Subcutaneous adipose tissue (tissue), 4 donors: ENCODE results near the gene BICC1. TPM values are rescaled to one million over a fixed set of nuclear protein-coding genes. Genes with fewer than 3 reads are reported as not detected.

Experiments
- CTCF ChIP-seq: fragments of 450-650 bp; IDR thresholded peaks from one replicate; pipeline ENCODE4 v1.5.1; 2016; ENCODE audit warnings: low read depth, mild to moderate bottlenecking, control low read depth, antibody characterized with exemption, moderate library complexity
- total RNA-seq, 4 donors: library from RNA; depleted of rRNA; stranded (reverse); fragments of >200 nt; gene quantifications; one replicate each; pipeline ENCODE4 v1.1.0, GENCODE V29; 2016

The BICC1 gene
- total RNA-seq, 4 donors from 2014 or later: 17.9 to 26.0 (median 23.0) TPM

- TF ChIP-seq CTCF: no peak
Measured at GRCh38 chr10:58577437-58577777, 64.7 kb downstream of the BICC1 start.

- TF ChIP-seq CTCF: no peak
Measured at GRCh38 chr10:58578366-58578765, 65.7 kb downstream of the BICC1 start.

- TF ChIP-seq CTCF: no peak
Measured at GRCh38 chr10:58579011-58579655, 66.5 kb downstream of the BICC1 start.

- TF ChIP-seq CTCF: no peak
Measured at GRCh38 chr10:58582045-58582444, 69.4 kb downstream of the BICC1 start.

- no peak for TF ChIP-seq CTCF
Measured at GRCh38 chr10:58585435-58585834, 72.8 kb downstream of the BICC1 start.

GRCh38 chr10:58586282-58587245 is 73.9 kb downstream of the BICC1 start:
- no peak for TF ChIP-seq CTCF

GRCh38 chr10:58587676-58588075 is 75.0 kb downstream of the BICC1 start:
- no peak for TF ChIP-seq CTCF
